Activated B cell treated with CpG ODN at 0.5 μM for 24 hours (primary cell): ENCODE data around the gene TUB. TPM values are rescaled to one million over a fixed set of nuclear protein-coding genes. Genes with fewer than 3 reads are reported as not detected.

Experiments used
- ATAC-seq: fragments of 200-7000 bp; cut with Tn5 transposase; one replicate; pipeline ENCODE4 v1.10.0; 2021; ENCODE audit warnings: low read depth, mild to moderate bottlenecking, moderate library complexity
- CTCF ChIA-PET: fragments of 350-600 bp; sonication (Branson Sonifier 250); formaldehyde crosslinking; loops from one replicate; lab custom pipeline; 2021; ENCODE audit warnings: antibody characterized with exemption; lab: Charles Lee
- POLR2A ChIA-PET: fragments of 350-600 bp; sonication (Branson Sonifier 250); formaldehyde crosslinking; loops from one replicate; lab custom pipeline; 2021; ENCODE audit warnings: antibody characterized with exemption; lab: Charles Lee
- DNase-seq: peaks from one replicate; pipeline ENCODE4 v3.0.0; 2022
- H3K27ac Mint-ChIP-seq: one replicate; pipeline ENCODE4 v1.8.0; 2020; ENCODE audit warnings: mixed read lengths
- H3K27me3 Mint-ChIP-seq: one replicate; pipeline ENCODE4 v1.8.0; 2021; ENCODE audit warnings: mixed read lengths
- H3K36me3 Mint-ChIP-seq: one replicate; pipeline ENCODE4 v1.8.0; 2021; ENCODE audit warnings: low read depth, mixed read lengths
- H3K4me1 Mint-ChIP-seq: one replicate; pipeline ENCODE4 v1.8.0; 2021; ENCODE audit warnings: mixed read lengths
- H3K4me3 Mint-ChIP-seq: one replicate; pipeline ENCODE4 v1.8.0; 2020; ENCODE audit warnings: mild to moderate bottlenecking, mixed read lengths
- H3K9me3 Mint-ChIP-seq: one replicate; pipeline ENCODE4 v1.8.0; 2020; ENCODE audit warnings: mixed read lengths
- intact Hi-C: fragments of 100-400 bp; cut with micrococcal nuclease; formaldehyde crosslinking; loops from one replicate; pipeline ENCODE4 v1.15.1; 2024
- total RNA-seq: library from RNA; stranded (reverse); gene quantifications from 2 replicates; pipeline ENCODE4 v1.2.3, GENCODE V29; 2022
- TF ChIP-seq, protein P1 (sequence below): fragments of 200-600 bp; IDR thresholded peaks from one replicate; pipeline ENCODE4 v1.8.0; 2022; ENCODE audit warnings: antibody characterized with exemption, mild to moderate bottlenecking

The TUB gene
- total RNA-seq, 1 donor from 2014 or later, result not detected

GRCh38 chr11:8040261-8040920, 40.6 kb upstream of the TUB start:
- ChIA-PET CTCF (no interaction called here), POLR2A (no interaction called here)
- Mint-ChIP-seq H3K4me3 (no peak overlapping the region), H3K9me3 (no peaks in the 10 kb centered on the region), H3K27me3 (peaks cover 17% of the 10 kb centered on the region), H3K27ac (no peak overlapping the region), H3K4me1 (no peaks in the 10 kb centered on the region), H3K36me3 (no peaks in the 10 kb centered on the region)
- ATAC-seq (no peak), DNase-seq (no peak)
- TF ChIP-seq, protein P1, sequence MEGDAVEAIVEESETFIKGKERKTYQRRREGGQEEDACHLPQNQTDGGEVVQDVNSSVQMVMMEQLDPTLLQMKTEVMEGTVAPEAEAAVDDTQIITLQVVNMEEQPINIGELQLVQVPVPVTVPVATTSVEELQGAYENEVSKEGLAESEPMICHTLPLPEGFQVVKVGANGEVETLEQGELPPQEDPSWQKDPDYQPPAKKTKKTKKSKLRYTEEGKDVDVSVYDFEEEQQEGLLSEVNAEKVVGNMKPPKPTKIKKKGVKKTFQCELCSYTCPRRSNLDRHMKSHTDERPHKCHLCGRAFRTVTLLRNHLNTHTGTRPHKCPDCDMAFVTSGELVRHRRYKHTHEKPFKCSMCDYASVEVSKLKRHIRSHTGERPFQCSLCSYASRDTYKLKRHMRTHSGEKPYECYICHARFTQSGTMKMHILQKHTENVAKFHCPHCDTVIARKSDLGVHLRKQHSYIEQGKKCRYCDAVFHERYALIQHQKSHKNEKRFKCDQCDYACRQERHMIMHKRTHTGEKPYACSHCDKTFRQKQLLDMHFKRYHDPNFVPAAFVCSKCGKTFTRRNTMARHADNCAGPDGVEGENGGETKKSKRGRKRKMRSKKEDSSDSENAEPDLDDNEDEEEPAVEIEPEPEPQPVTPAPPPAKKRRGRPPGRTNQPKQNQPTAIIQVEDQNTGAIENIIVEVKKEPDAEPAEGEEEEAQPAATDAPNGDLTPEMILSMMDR, result no peak
- intact Hi-C loops, result no loop called here

DNA sequence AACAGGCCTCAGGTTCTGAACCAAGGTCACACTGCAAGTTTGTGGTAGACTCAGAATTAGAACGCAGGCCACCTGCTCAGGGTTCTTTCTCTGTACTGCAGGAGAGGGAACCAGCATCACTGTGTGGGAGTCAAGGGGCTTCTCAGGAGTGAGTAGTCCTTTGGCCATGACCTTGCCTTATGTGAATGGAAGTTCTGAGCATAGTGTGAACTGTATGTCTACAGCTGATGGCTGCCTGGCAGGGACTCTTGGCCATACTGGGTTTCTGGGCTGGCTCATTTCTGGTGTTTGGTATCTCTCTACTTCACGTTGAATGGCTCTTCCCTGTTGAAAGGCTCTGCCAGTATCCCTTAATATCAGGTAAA, 40.1 kb upstream of the TUB start:
- TF ChIP-seq, protein P1, result no peak
- Mint-ChIP-seq H3K4me1 (no peaks in the 10 kb centered on the region), H3K4me3 (no peak overlapping the region), H3K9me3 (no peaks in the 10 kb centered on the region), H3K27ac (no peak overlapping the region), H3K36me3 (no peaks in the 10 kb centered on the region), H3K27me3 (peaks cover 17% of the 10 kb centered on the region)
- intact Hi-C loops, result no loop called here
- no peak for DNase-seq
- POLR2A ChIA-PET, result no interaction called here
- no peak for ATAC-seq
- CTCF ChIA-PET, result no interaction called here

DNA sequence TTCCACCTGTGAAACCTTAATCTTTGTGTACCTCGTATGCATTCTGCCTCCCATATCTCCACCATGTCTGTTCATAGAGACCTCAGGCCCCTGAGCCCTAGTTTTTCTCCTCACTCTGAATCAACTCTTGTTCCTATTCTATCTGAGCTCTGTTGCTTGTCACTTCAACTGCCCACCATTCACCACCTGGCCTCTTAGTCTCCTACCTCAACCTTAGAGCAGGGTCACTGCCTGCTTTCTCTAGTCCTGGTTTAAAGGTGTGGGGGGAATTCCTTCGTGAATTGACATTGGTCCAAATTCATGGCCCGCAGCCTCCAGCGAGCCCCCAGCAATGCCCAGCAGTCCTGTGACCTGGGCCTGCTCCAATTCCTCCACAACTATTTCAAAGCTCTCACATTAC, 39.4 kb upstream of the TUB start:
- ChIA-PET POLR2A (no interaction called here), CTCF (no interaction called here)
- Mint-ChIP-seq H3K4me1 (no peaks in the 10 kb centered on the region), H3K27ac (no peak overlapping the region), H3K36me3 (no peaks in the 10 kb centered on the region), H3K4me3 (no peak overlapping the region), H3K9me3 (no peaks in the 10 kb centered on the region), H3K27me3 (peaks cover 21% of the 10 kb centered on the region)
- intact Hi-C loops, result no loop called here
- DNase-seq (no peak), ATAC-seq (no peak)
- TF ChIP-seq, protein P1, result no peak

- no peaks in the 10 kb centered on the region for H3K36me3 Mint-ChIP-seq
- ChIA-PET CTCF (interaction anchor here (3.2 kb wide), 1 partner anchor 10 kb away, joined by 11 read pairs; no protein-coding TSS in a partner anchor), POLR2A (interaction anchor here (0.5 kb wide), 1 partner anchor 818 kb away, joined by 7 read pairs; no protein-coding TSS in a partner anchor)
- no peak overlapping the region for H3K27ac Mint-ChIP-seq
- no peak overlapping the region for H3K4me3 Mint-ChIP-seq
- H3K27me3 Mint-ChIP-seq, result peaks cover 21% of the 10 kb centered on the region
- no peaks in the 10 kb centered on the region for H3K9me3 Mint-ChIP-seq
- H3K4me1 Mint-ChIP-seq, result no peaks in the 10 kb centered on the region
- TF ChIP-seq, protein P1, result no peak
- intact Hi-C loops, result no loop called here
- ATAC-seq (no peak), DNase-seq (no peak)
Observed at GRCh38 chr11:8043756-8044155, 37.3 kb upstream of the TUB start.

DNA sequence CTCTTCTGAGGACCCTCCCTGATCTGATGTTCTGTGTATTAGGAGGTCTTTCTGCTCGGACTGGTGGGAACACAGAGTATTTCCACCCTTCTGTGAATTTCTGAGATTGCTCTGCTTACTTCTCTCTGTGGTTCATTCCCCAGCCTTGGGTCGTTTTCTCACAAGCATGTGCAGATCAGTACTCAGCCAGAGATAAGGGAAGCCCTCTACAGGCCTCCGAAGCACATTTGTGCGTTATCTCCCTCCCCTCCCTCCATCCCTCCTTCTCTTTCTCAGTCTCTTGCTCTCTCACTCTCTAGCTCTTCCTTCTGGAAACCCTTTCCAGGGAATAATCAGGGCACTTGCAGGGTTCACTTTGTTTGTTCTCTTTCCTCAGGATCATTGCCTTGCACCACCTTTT, 35.2 kb upstream of the TUB start:
- no peaks in the 10 kb centered on the region for H3K9me3 Mint-ChIP-seq
- intact Hi-C loops, result no loop called here
- H3K4me1 Mint-ChIP-seq, result no peaks in the 10 kb centered on the region
- no peak overlapping the region for H3K27ac Mint-ChIP-seq
- no peak for ATAC-seq
- TF ChIP-seq, protein P1, result no peak
- ChIA-PET CTCF (no interaction called here), POLR2A (no interaction called here)
- H3K27me3 Mint-ChIP-seq, result peaks cover 14% of the 10 kb centered on the region
- no peak overlapping the region for H3K4me3 Mint-ChIP-seq
- no peaks in the 10 kb centered on the region for H3K36me3 Mint-ChIP-seq
- DNase-seq, result no peak
